ENCODE results near the gene PRDM16.

PRDM16 gene

GRCh38 chr1:3056641-3057040 lies 12.4 kb upstream of the PRDM16 start:
- no peak for DNase-seq

GRCh38 chr1:3058263-3059030 lies 10.6 kb upstream of the PRDM16 start:
- DNase-seq: no peak

GRCh38 chr1:3060127-3060526 lies 8.9 kb upstream of the PRDM16 start:
- no peak for DNase-seq

DNA sequence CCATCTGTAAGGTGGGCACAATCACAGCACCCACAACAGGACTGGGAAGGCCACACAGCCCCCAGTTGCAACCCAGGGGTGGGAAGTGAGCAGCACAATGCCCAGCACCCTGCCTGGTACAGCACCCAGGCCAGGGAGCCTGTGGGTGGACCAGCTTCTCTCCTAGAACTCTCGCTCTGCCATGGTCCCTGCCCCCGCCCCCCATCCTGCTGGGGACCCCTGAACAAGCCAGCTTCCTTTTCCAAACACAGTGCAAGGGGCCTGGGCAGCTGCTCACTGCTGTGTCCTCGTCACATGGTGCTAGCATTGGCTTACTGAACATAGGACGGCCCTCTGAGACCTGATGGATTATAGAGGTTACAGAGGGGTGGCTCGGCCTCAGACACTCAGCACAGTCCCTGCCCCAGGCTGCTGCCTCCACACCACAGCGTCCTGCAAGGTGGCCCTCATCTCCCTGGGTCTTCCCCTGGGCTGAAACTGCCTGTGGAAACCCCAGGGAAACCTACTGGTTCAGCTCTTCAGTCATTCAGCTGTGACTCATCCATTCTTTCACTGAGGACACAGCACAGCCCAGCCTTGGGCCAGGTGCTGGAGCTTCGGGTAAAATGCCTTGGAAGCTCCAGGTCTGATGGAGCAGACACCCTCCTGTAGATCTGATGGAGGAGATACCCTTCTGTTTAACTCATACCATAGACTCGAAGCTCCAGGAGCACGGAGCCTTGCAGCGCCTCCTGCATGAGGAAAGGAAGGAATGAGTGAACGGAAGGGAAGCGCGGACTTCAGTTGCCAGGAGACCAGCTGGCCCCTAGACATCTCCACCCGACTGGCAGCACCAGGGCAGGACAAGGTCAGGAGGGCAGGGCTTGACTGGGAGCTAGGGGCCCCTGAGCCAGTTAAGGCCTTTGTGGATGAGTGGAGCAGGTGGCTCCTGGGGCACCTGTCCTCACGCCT lies 8.1 kb upstream of the PRDM16 start:
- DNase-seq: no peak

DNA sequence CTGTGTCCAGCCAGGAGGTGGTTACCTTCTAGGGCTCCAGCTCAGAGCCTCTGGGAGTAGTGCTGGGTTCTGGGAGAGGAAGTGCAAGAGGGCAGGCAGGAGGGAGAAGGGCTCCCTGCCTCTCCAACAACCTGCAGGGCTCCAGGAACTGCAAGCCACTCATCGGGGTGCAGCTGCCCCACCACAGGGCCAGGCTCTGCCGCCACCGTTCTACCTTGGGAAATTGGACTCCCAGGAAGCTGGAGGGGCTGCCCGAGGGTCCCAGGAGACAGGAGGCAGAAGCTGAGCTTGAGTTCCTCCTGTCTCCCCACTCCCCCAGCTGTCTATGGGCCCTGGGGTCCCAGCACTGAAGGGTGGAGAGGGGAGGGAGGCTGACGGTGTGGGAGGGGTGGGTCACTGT lies 7.4 kb upstream of the PRDM16 start:
- no peak for DNase-seq

GRCh38 chr1:3061981-3062615 lies 6.9 kb upstream of the PRDM16 start:
- no peak for DNase-seq

GRCh38 chr1:3062616-3063378 lies 6.2 kb upstream of the PRDM16 start:
- no peak for DNase-seq

GRCh38 chr1:3063379-3064295 lies 5.4 kb upstream of the PRDM16 start:
- DNase-seq: no peak

- DNase-seq: no peak
These were observed 4.6 kb upstream of the PRDM16 start for GRCh38 chr1:3064296-3064850.

DNA sequence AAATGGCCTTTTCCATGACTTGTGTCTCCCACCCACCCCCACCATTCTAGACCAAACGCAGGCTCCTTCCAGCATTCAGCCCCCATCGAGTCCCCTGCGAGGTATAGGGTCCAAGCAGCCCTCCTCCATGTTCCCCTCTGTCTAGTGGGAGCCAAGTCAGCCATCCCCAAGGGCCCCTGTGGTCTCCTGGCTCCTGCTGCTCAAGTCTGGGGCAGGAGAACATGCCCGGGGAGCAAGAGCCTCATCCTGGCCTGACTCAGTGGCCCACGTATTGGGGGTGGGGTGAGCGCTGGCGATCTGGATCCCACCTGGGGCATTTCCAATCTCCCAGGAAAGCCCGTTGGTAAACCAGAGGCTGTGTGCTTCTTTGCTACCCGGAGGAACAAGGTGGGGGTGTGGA lies 4.1 kb upstream of the PRDM16 start:
- DNase-seq: no peak

- DNase-seq: no peak
These were observed 3.6 kb upstream of the PRDM16 start for GRCh38 chr1:3065396-3065795.

- DNase-seq: no peak
These were observed 3.2 kb upstream of the PRDM16 start for GRCh38 chr1:3065797-3066196.

DNA sequence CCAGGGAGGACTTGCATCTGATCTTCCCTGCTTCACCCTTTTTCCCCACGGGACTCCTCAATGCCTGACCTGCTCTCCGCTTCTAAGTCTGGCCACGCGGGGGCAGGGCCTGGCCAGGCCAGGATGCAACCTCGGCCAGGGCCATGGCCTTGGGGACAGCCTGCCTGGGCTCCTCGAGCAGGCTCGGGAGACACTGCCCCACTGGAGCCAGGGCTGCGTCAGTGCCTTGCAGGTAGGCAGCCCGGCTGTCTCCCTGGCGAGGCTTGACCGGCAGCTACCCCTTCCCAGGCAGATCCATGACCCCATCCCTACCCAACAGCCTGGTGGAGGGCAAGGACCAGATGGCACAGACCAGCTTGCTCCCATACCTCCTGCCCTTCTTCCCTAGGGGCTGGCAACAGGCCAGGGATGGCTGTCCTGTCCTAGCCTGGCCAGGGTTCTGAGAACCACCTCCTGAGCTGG lies 2.7 kb upstream of the PRDM16 start:
- DNase-seq: no peak

DNA sequence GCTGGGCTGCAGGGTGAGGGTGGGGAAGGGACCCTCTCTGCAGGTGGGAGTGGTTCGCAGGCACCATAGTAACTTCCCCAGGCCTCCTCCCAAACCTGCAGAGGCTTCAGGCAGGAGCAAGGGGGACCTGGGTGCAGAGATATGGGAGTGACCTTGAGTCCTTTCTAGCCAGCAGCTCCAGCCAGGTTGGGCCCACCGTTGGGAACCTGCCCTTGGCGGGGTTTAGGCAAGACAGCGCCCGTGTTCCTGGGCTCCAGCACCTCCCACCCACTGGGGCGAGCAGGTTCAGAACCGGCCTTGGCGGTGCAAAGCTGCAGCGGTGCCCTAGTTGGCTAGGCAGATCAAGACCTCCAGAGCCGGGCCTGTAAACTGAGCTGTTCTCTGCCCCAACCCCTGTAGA lies 2.2 kb upstream of the PRDM16 start:
- no peak for DNase-seq

DNA sequence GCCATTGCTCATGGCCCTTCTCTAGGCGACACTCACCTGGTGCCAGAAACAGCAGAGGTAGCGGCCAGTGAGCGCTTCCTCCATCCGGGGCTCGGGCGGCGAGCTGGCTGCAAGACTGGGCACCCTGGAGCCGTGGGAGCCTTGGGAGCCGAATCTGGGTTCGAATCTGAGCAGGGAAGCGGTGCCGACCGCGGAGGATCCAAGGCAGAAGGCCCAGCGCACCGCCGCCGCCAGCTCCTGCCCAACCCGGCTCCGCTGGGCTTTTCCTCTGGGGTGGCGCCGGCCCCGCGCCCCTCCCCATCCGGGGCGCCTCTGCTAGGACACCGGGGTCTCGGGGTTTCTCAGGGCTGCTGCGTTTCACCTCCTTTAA lies 1.7 kb upstream of the PRDM16 start:
- DNase-seq: no peak

DNA sequence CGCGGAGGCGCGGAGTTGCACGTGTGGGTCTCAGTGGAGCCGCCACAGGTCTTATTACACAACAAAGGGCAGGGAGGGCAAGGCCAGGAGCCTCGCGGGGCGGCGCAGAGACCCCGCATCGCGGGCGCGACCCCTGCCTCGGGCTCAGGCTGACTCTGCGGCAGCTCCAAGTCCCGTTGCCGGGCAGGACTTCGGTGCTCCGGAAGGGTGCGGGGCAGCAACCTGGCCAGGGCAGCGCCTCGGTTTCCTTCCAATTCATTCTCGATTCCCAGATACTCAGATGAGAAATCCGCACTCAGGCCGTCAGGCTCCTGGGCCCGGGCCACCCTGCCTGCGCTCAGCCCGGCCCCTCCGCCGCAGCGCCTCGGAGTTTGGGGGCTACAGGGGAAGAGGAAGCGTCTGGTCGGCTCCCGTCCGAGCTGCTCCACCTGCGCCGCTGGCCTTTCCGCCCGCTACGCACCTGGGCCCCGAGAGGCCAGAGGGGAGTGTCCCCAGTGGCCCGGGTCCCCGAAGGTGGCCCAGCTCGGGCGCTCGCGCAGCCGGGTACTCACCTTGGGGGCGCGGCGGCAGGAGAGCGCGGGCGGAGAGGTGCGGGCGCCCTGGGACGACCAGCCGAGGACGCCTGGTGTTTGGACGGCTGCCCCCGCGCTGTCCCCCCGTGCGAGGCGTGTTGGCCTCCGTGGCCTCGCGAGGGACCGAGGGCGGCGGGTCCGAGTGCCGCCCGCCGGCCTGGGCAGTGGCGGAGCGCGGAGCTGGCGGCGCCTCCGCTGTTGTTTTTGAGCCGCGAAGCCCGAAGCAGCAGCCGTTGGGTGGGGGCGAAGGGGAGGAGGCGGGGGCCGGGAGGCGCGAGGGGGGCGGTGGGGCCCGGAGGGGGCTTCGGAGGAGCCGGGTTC lies 1.1 kb upstream of the PRDM16 start:
- no peak for DNase-seq

DNA sequence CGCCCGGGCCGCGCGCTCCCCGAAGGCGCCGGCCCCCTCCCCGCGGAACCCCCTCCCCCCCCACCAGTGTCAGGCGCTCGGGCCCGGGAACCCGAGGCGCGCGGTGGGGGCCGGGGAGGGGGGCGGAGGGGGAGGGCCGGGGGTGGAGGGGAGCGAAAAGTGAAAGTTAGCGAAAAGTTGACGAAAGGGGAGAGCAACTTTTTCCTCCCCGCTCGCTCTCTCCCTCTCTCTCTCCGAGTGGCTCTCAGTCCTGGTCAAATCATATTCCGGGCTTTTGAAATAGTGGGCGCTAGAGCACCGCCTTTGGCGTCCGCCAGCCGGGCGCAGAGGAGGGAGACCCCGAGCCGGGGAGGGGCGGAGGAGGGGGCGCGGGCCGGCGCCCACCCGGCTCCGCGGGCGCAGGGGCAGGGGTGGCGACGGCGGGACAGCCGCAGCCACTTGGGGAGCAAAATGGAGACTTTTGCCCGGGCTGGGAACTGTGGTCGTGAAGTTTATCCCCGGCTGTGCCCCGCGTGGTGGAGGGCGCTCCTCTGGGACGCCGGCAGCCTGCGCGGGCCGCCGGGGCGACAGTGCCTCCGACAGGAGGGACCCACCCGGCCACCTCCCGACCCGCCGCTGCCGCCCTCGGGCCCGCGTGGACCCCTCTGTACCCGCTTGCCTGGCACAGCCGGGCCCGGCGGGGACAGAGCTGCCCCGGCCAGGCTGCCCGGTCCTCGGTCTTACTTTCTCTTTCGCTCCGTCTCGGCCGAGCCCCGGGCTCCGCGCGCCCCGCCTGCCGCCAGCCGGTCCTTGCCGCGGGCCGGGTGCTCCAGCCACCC lies 697 bp downstream of the PRDM16 start:
- DNase-seq: no peak

- no peak for DNase-seq
These were observed 1.3 kb downstream of the PRDM16 start for GRCh38 chr1:3070309-3070643.

All from NCI-H1436 treated with DMSO at 0.1 percent for 48 hours (cell line).